ENCODE data around the gene SULT1C4. TPM values are rescaled to one million over a fixed set of nuclear protein-coding genes. Genes with fewer than 3 reads are reported as not detected.

The SULT1C4 gene
- total RNA-seq, 1 donor from 2014 or later, result 8.0 TPM

- no peak for TF ChIP-seq CTCF (conservative IDR thresholded peaks at IDR 0.05)
- Mint-ChIP-seq H3K4me1 (no peaks in the 10 kb centered on the region), H3K9me3 (peaks cover 6% of the 10 kb centered on the region), H3K36me3 (ENCODE audit: low read depth) (peaks cover 20% of the 10 kb centered on the region), H3K27me3 (ENCODE audit: low read depth) (no peaks in the 10 kb centered on the region), H3K27ac (ENCODE audit: unreplicated experiment) (no peak overlapping the region), H3K4me3 (no peak overlapping the region)
- no peak for DNase-seq (ENCODE audit: low read depth, low spot score)
Observed at GRCh38 chr2:108392029-108392428, 14.3 kb downstream of the SULT1C4 start.

GRCh38 chr2:108393197-108393596, 15.4 kb downstream of the SULT1C4 start:
- H3K9me3 Mint-ChIP-seq, result peaks cover 6% of the 10 kb centered on the region
- no peaks in the 10 kb centered on the region for H3K27me3 Mint-ChIP-seq (ENCODE audit: low read depth)
- no peak for TF ChIP-seq CTCF (conservative IDR thresholded peaks at IDR 0.05)
- H3K4me3 Mint-ChIP-seq, result no peak overlapping the region
- peaks cover 18% of the 10 kb centered on the region for H3K36me3 Mint-ChIP-seq (ENCODE audit: low read depth)
- H3K4me1 Mint-ChIP-seq, result no peaks in the 10 kb centered on the region
- DNase-seq (ENCODE audit: low read depth, low spot score), result no peak
- H3K27ac Mint-ChIP-seq (ENCODE audit: unreplicated experiment), result no peak overlapping the region

GRCh38 chr2:108395155-108395554, 17.4 kb downstream of the SULT1C4 start:
- Mint-ChIP-seq H3K27ac (ENCODE audit: unreplicated experiment) (no peak overlapping the region), H3K27me3 (ENCODE audit: low read depth) (no peaks in the 10 kb centered on the region), H3K36me3 (ENCODE audit: low read depth) (peaks cover 9% of the 10 kb centered on the region), H3K9me3 (peaks cover 8% of the 10 kb centered on the region), H3K4me1 (no peaks in the 10 kb centered on the region), H3K4me3 (no peak overlapping the region)
- TF ChIP-seq CTCF (conservative IDR thresholded peaks at IDR 0.05), result no peak
- DNase-seq (ENCODE audit: low read depth, low spot score), result no peak

GRCh38 chr2:108396845-108397244, 19.1 kb downstream of the SULT1C4 start:
- Mint-ChIP-seq H3K9me3 (peaks cover 8% of the 10 kb centered on the region), H3K27ac (ENCODE audit: unreplicated experiment) (no peak overlapping the region), H3K36me3 (ENCODE audit: low read depth) (peaks cover 4% of the 10 kb centered on the region), H3K4me3 (no peak overlapping the region), H3K4me1 (no peaks in the 10 kb centered on the region), H3K27me3 (ENCODE audit: low read depth) (no peaks in the 10 kb centered on the region)
- no peak for DNase-seq (ENCODE audit: low read depth, low spot score)
- TF ChIP-seq CTCF (conservative IDR thresholded peaks at IDR 0.05), result peak; percentile 27

- no peak for TF ChIP-seq CTCF (conservative IDR thresholded peaks at IDR 0.05)
- DNase-seq (ENCODE audit: low read depth, low spot score), result no peak
- Mint-ChIP-seq H3K36me3 (ENCODE audit: low read depth) (peaks cover 3% of the 10 kb centered on the region), H3K9me3 (peaks cover 6% of the 10 kb centered on the region), H3K27ac (ENCODE audit: unreplicated experiment) (no peak overlapping the region), H3K4me3 (no peak overlapping the region), H3K4me1 (peaks cover 11% of the 10 kb centered on the region), H3K27me3 (ENCODE audit: low read depth) (no peaks in the 10 kb centered on the region)
Observed at GRCh38 chr2:108399479-108399878, 21.7 kb downstream of the SULT1C4 start.

- Mint-ChIP-seq H3K27ac (ENCODE audit: unreplicated experiment) (no peak overlapping the region), H3K27me3 (ENCODE audit: low read depth) (no peaks in the 10 kb centered on the region), H3K4me1 (peaks cover 11% of the 10 kb centered on the region), H3K4me3 (no peak overlapping the region), H3K9me3 (peaks cover 10% of the 10 kb centered on the region), H3K36me3 (ENCODE audit: low read depth) (peaks cover 3% of the 10 kb centered on the region)
- no peak for TF ChIP-seq CTCF (conservative IDR thresholded peaks at IDR 0.05)
- DNase-seq (ENCODE audit: low read depth, low spot score), result no peak
Observed at GRCh38 chr2:108401800-108402199, 24.0 kb downstream of the SULT1C4 start.

Data from neural crest cell (in vitro differentiated cells).